HepG2 (cell line): ENCODE data around the gene FAM131A. TPM values are rescaled to one million over a fixed set of nuclear protein-coding genes. Genes with fewer than 3 reads are reported as not detected.

ENCODE experiments used
- FOXO1 ChIP-seq: sonication (generic); formaldehyde crosslinking; IDR thresholded peaks from 2 replicates; pipeline ENCODE4 v1.4.0; 2020; ENCODE audit warnings: missing genetic modification reagents
- IRF2 ChIP-seq: IDR thresholded peaks from 2 replicates; pipeline ENCODE4 v1.6.1; 2018; ENCODE audit warnings: missing genetic modification reagents, missing compliant biosample characterization
- NFYB ChIP-seq: sonication (generic); formaldehyde crosslinking; IDR thresholded peaks from 2 replicates; pipeline ENCODE4 v1.4.0; 2020; ENCODE audit warnings: missing genetic modification reagents
- NONO ChIP-seq, 2 experiments: fragments of 450-650 bp in 1 of 2; sonication (generic) in 1 of 2; formaldehyde crosslinking in 1 of 2; IDR thresholded peaks in 1 of 2; conservative IDR thresholded peaks in 1 of 2; 2 replicates each; pipeline versions ENCODE4 v1.6.1 to v1.8.0; 2017 to 2022; ENCODE audit warnings: mild to moderate bottlenecking in 1 of 2, missing genetic modification reagents in 1 of 2, moderate library complexity in 1 of 2
- NR1H2 ChIP-seq: sonication (generic); formaldehyde crosslinking; IDR thresholded peaks from 2 replicates; pipeline ENCODE4 v1.8.1; 2022; ENCODE audit warnings: low read depth, missing genetic modification reagents, borderline replicate concordance
- ONECUT2 ChIP-seq: sonication (generic); formaldehyde crosslinking; IDR thresholded peaks from 2 replicates; pipeline ENCODE4 v1.4.0; 2020; ENCODE audit warnings: missing genetic modification reagents
- PAWR ChIP-seq: sonication (generic); formaldehyde crosslinking; IDR thresholded peaks from 2 replicates; pipeline ENCODE4 v1.4.0; 2020; ENCODE audit warnings: missing genetic modification reagents, mild to moderate bottlenecking, borderline replicate concordance
- POLR2G ChIP-seq: fragments of 200-400 bp; formaldehyde crosslinking; IDR thresholded peaks from 2 replicates; pipeline ENCODE4 v1.6.1; 2018; ENCODE audit warnings: mild to moderate bottlenecking, low read depth, low read length, moderate library complexity
- PPARG ChIP-seq: conservative IDR thresholded peaks from 2 replicates; pipeline ENCODE4 v1.6.1; 2016; ENCODE audit warnings: missing biosample characterization, missing genetic modification reagents
- TMF1 ChIP-seq: sonication (generic); formaldehyde crosslinking; IDR thresholded peaks from 2 replicates; pipeline ENCODE4 v1.8.1; 2022; ENCODE audit warnings: low read depth, missing genetic modification reagents
- ZFP1 ChIP-seq: IDR thresholded peaks from 2 replicates; pipeline ENCODE4 v1.6.1; 2016
- ZNF564 ChIP-seq: sonication (generic); formaldehyde crosslinking; IDR thresholded peaks from 2 replicates; pipeline ENCODE4 v1.8.1; 2023; ENCODE audit warnings: mild to moderate bottlenecking, missing genetic modification reagents
- ZNF768 ChIP-seq: sonication (generic); formaldehyde crosslinking; IDR thresholded peaks from 2 replicates; pipeline ENCODE4 v1.4.0; 2020; ENCODE audit warnings: missing genetic modification reagents
- ZNF788 ChIP-seq: sonication (generic); formaldehyde crosslinking; IDR thresholded peaks from 2 replicates; pipeline ENCODE4 v1.5.0; 2020; ENCODE audit warnings: mild to moderate bottlenecking, missing genetic modification reagents, borderline replicate concordance
- ZSCAN9 ChIP-seq: IDR thresholded peaks from 2 replicates; pipeline ENCODE4 v1.6.1; 2016; ENCODE audit warnings: borderline replicate concordance
- ZZZ3 ChIP-seq: sonication (generic); formaldehyde crosslinking; IDR thresholded peaks from 2 replicates; pipeline ENCODE4 v1.4.0; 2020; ENCODE audit warnings: missing genetic modification reagents, mild to moderate bottlenecking, borderline replicate concordance
- polyA plus RNA-seq, 8 experiments: library from polyadenylated mRNA; depleted of rRNA in 3 of 8; stranded (reverse) in 7 of 8; unstranded in 1 of 8; fragments of >200 nt; fragmentation: Illumina TruSeq in 4 of 8; extraction: Trizol in 4 of 8; gene quantifications; 2 replicates each; pipeline versions ENCODE4 v1.2.1 to v1.2.3, GENCODE V29; 2011 to 2016; ENCODE audit warnings: low read depth in 4 of 8, missing spikeins in 1 of 8, mixed read lengths in 1 of 8; ENCODE audit not compliant: insufficient read depth in 1 of 8
- total RNA-seq, 5 experiments: library from RNA; depleted of rRNA; stranded (reverse); fragments of >200 nt; fragmentation: Illumina TruSeq; extraction: Trizol; gene quantifications; 2 replicates each; pipeline ENCODE4 v1.2.3, GENCODE V29; 2016; ENCODE audit warnings: low read depth in 1 of 5
- TF ChIP-seq, protein P1 (sequence below): sonication (generic); formaldehyde crosslinking; IDR thresholded peaks from 2 replicates; pipeline ENCODE4 v1.8.0; 2022; ENCODE audit warnings: low read depth, missing genetic modification reagents
- TF ChIP-seq, protein P2 (sequence below): fragments of 450-650 bp; IDR thresholded peaks from 2 replicates; pipeline ENCODE4 v1.6.1; 2017; ENCODE audit warnings: mild to moderate bottlenecking
- TF ChIP-seq, protein P3 (sequence below): sonication (generic); formaldehyde crosslinking; IDR thresholded peaks from 2 replicates; pipeline ENCODE4 v1.4.0; 2020; ENCODE audit warnings: missing genetic modification reagents
- TF ChIP-seq, protein P4 (sequence below): sonication (generic); formaldehyde crosslinking; IDR thresholded peaks from 2 replicates; pipeline ENCODE4 v1.4.0; 2020; ENCODE audit warnings: mild to moderate bottlenecking, missing genetic modification reagents

The FAM131A gene
- total and polyA plus RNA-seq, 2 of the 13 experiments (the other 11 are each of a cell fraction or from before 2014, with no cell fraction given): 9.2 to 9.3 TPM

DNA sequence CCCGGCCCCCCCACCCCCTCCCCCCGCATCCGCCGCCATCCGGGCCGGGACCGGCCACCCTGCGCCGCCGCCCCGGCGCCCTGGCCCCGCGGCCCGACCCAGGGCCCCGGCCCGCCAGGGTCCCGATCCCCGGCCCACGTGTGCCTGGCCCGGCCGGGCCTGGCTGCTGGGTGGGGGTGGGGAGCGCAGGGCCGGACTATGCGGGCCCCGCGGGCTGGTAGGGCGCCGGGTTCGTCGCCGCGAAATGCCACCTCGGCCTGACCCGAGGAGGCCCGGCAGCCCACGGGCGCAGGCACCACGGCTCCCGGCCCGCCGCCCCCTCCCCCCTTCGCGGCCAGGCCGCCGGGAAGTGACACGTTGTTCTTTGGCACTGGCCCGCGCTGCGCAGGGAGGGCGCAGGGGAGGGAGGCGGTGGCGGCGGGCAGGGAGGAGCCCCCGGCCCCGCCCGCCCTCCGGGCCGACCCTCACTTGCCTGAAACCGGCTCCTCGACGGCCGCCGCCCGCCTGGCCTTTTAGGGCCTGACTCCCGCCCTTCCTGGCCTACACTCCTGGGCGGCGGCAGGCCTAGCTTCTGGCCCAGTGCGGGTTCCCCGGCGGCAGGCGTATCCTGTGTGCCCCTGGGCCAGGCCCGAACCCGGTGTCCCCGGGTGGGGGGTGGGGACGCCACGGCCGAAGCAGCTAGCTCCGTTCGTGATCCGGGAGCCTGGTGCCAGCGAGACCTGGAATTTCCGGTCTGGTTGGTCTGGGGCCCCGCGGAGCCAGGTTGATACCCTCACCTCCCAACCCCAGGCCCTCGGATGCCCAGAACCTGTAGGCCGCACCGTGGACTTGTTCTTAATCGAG is 22.5 kb upstream of the FAM131A start (continued):
- TF ChIP-seq, protein P1, sequence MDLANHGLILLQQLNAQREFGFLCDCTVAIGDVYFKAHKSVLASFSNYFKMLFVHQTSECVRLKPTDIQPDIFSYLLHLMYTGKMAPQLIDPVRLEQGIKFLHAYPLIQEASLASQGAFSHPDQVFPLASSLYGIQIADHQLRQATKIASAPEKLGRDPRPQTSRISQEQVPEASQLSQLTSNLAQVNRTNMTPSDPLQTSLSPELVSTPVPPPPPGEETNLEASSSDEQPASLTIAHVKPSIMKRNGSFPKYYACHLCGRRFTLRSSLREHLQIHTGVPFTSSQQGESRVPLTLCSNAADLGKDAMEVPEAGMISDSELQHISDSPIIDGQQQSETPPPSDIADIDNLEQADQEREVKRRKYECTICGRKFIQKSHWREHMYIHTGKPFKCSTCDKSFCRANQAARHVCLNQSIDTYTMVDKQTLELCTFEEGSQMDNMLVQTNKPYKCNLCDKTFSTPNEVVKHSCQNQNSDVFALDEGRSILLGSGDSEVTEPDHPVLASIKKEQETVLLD: peak; percentile 68
- TF ChIP-seq, protein P2, sequence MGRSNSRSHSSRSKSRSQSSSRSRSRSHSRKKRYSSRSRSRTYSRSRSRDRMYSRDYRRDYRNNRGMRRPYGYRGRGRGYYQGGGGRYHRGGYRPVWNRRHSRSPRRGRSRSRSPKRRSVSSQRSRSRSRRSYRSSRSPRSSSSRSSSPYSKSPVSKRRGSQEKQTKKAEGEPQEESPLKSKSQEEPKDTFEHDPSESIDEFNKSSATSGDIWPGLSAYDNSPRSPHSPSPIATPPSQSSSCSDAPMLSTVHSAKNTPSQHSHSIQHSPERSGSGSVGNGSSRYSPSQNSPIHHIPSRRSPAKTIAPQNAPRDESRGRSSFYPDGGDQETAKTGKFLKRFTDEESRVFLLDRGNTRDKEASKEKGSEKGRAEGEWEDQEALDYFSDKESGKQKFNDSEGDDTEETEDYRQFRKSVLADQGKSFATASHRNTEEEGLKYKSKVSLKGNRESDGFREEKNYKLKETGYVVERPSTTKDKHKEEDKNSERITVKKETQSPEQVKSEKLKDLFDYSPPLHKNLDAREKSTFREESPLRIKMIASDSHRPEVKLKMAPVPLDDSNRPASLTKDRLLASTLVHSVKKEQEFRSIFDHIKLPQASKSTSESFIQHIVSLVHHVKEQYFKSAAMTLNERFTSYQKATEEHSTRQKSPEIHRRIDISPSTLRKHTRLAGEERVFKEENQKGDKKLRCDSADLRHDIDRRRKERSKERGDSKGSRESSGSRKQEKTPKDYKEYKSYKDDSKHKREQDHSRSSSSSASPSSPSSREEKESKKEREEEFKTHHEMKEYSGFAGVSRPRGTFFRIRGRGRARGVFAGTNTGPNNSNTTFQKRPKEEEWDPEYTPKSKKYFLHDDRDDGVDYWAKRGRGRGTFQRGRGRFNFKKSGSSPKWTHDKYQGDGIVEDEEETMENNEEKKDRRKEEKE: no peak
- TF ChIP-seq FOXO1 (CRISPR knock-in tag): no peak
- peak; percentile 31; the same call in 1 of the 2 replicates for TF ChIP-seq ZSCAN9 (CRISPR knock-in tag)
- TF ChIP-seq, protein P3, sequence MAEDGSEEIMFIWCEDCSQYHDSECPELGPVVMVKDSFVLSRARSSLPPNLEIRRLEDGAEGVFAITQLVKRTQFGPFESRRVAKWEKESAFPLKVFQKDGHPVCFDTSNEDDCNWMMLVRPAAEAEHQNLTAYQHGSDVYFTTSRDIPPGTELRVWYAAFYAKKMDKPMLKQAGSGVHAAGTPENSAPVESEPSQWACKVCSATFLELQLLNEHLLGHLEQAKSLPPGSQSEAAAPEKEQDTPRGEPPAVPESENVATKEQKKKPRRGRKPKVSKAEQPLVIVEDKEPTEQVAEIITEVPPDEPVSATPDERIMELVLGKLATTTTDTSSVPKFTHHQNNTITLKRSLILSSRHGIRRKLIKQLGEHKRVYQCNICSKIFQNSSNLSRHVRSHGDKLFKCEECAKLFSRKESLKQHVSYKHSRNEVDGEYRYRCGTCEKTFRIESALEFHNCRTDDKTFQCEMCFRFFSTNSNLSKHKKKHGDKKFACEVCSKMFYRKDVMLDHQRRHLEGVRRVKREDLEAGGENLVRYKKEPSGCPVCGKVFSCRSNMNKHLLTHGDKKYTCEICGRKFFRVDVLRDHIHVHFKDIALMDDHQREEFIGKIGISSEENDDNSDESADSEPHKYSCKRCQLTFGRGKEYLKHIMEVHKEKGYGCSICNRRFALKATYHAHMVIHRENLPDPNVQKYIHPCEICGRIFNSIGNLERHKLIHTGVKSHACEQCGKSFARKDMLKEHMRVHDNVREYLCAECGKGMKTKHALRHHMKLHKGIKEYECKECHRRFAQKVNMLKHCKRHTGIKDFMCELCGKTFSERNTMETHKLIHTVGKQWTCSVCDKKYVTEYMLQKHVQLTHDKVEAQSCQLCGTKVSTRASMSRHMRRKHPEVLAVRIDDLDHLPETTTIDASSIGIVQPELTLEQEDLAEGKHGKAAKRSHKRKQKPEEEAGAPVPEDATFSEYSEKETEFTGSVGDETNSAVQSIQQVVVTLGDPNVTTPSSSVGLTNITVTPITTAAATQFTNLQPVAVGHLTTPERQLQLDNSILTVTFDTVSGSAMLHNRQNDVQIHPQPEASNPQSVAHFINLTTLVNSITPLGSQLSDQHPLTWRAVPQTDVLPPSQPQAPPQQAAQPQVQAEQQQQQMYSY (CRISPR knock-in tag): no peak
- no peak for TF ChIP-seq ZZZ3 (CRISPR knock-in tag)
- TF ChIP-seq, protein P4, sequence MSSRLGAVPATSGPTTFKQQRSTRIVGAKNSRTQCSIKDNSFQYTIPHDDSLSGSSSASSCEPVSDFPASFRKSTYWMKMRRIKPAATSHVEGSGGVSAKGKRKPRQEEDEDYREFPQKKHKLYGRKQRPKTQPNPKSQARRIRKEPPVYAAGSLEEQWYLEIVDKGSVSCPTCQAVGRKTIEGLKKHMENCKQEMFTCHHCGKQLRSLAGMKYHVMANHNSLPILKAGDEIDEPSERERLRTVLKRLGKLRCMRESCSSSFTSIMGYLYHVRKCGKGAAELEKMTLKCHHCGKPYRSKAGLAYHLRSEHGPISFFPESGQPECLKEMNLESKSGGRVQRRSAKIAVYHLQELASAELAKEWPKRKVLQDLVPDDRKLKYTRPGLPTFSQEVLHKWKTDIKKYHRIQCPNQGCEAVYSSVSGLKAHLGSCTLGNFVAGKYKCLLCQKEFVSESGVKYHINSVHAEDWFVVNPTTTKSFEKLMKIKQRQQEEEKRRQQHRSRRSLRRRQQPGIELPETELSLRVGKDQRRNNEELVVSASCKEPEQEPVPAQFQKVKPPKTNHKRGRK (CRISPR knock-in tag): no peak
- TF ChIP-seq PPARG (CRISPR knock-in tag): 0 out of 2 replicates have a peak, but pooled peaks have one; percentile 28
- TF ChIP-seq ZFP1 (CRISPR knock-in tag): no peak
- peak; percentile 12 for TF ChIP-seq POLR2G
- TF ChIP-seq NFYB (CRISPR knock-in tag): no peak
- TF ChIP-seq NR1H2 (CRISPR knock-in tag): 0 out of 2 replicates have a peak, but pooled peaks have one; percentile 44
- no peak for TF ChIP-seq ONECUT2 (CRISPR knock-in tag)
- no peak for TF ChIP-seq ZNF564 (CRISPR knock-in tag)
- peak; percentile 29; the same call in 1 of the 2 replicates for TF ChIP-seq ZNF768 (CRISPR knock-in tag)
- no peak for TF ChIP-seq PAWR
- TF ChIP-seq TMF1 (CRISPR knock-in tag): peak; percentile 77; the same call in 1 of the 2 replicates
- TF ChIP-seq IRF2: peak; percentile 22; the same call in 1 of the 2 replicates
- TF ChIP-seq ZNF788 (CRISPR knock-in tag): peak; percentile 30; the same call in 1 of the 2 replicates
- no peak for TF ChIP-seq NONO (IDR thresholded peaks at IDR 0.05)
- no peak for TF ChIP-seq NONO (CRISPR knock-in tag; conservative IDR thresholded peaks at IDR 0.05)
